SK-N-SH (cell line): ENCODE measurements around the gene CSNK2B. TPM values are rescaled to one million over a fixed set of nuclear protein-coding genes. Genes with fewer than 3 reads are reported as not detected.

Experiments
- CTCF ChIA-PET: fragments of 300-600, 350-600 bp; formaldehyde crosslinking; extraction: SDS; loops from one replicate; lab custom pipeline; 2021; lab: Yijun Ruan, JAX
- POLR2A ChIA-PET: fragments of 350-600 bp; sonication (Branson Sonifier 250); formaldehyde crosslinking; extraction: SDS; loops from one replicate; lab custom pipeline; 2020; ENCODE audit warnings: antibody characterized with exemption, inconsistent platforms; lab: Yijun Ruan, JAX
- DNase-seq: peaks from one replicate; pipeline ENCODE4 v3.0.0; 2012
- H2AFZ ChIP-seq: fragments of 200-600 bp; sonication (generic); 2 replicates; pipeline ENCODE4 v1.8.1; 2016; ENCODE audit warnings: antibody characterized with exemption, mild to moderate bottlenecking, low read depth
- H3F3A ChIP-seq: fragments of 200-600 bp; sonication (generic); replicated peaks from 2 replicates; pipeline ENCODE3; 2016; ENCODE audit warnings: antibody characterized with exemption, mild to moderate bottlenecking; ENCODE audit not compliant: insufficient read depth
- H3K27ac ChIP-seq, 2 experiments: fragments of 200-500 bp in 1 of 2; fragments of 200-600 bp in 1 of 2; sonication (Bioruptor generic) in 1 of 2; sonication (generic), shearing (Covaris generic) in 1 of 2; 2 replicates each; pipeline versions ENCODE4 v1.5.1 to v1.6.1; 2014 to 2016; ENCODE audit warnings: low read depth in 2 of 2, inconsistent platforms in 1 of 2, low read length in 1 of 2, mild to moderate bottlenecking in 1 of 2, mixed read lengths in 1 of 2
- H3K27me3 ChIP-seq: fragments of 200-600 bp; sonication (generic), shearing (Covaris generic); 2 replicates; pipeline ENCODE4 v1.6.1; 2016; ENCODE audit warnings: mixed run types; ENCODE audit not compliant: insufficient read depth
- H3K36me3 ChIP-seq, 2 experiments: fragments of 200-500 bp in 1 of 2; fragments of 200-600 bp in 1 of 2; sonication (Bioruptor generic) in 1 of 2; sonication (generic) in 1 of 2; replicated peaks in 1 of 2; 2 replicates each; pipeline versions ENCODE3 to v1.5.1; 2014 to 2016; ENCODE audit warnings: low read length in 1 of 2, mild to moderate bottlenecking in 1 of 2; ENCODE audit not compliant: insufficient read depth in 2 of 2, control insufficient read depth in 1 of 2
- H3K4me1 ChIP-seq, 2 experiments: fragments of 200-500 bp in 1 of 2; fragments of 200-600 bp in 1 of 2; sonication (Bioruptor generic) in 1 of 2; sonication (generic), shearing (Covaris generic) in 1 of 2; 2 replicates each; pipeline versions ENCODE4 v1.5.1 to v1.6.1; 2014 to 2016; ENCODE audit warnings: low read depth in 1 of 2, low read length in 1 of 2, mixed run types in 1 of 2; ENCODE audit not compliant: insufficient read depth in 2 of 2, control insufficient read depth in 1 of 2
- H3K4me2 ChIP-seq: fragments of 200-600 bp; sonication (generic), shearing (Covaris generic); 2 replicates; pipeline ENCODE4 v1.6.1; 2017; ENCODE audit warnings: mixed run types
- H3K4me3 ChIP-seq, 2 experiments: fragments of 200-500 bp in 1 of 2; fragments of 200-600 bp in 1 of 2; sonication (Bioruptor generic) in 1 of 2; sonication (generic), shearing (Covaris generic) in 1 of 2; 2 replicates each; pipeline versions ENCODE4 v1.5.1 to v1.8.1; 2014 to 2016; ENCODE audit warnings: low read depth in 2 of 2, inconsistent platforms in 1 of 2, low read length in 1 of 2, mild to moderate bottlenecking in 1 of 2, mixed read lengths in 1 of 2, moderate library complexity in 1 of 2
- H3K79me2 ChIP-seq: fragments of 200-600 bp; sonication (generic); 2 replicates; pipeline ENCODE4 v1.8.1; 2017; ENCODE audit warnings: mild to moderate bottlenecking; ENCODE audit not compliant: insufficient read depth
- H3K9ac ChIP-seq: fragments of 200-600 bp; sonication (generic); 2 replicates; pipeline ENCODE4 v1.6.1; 2017; ENCODE audit warnings: mixed run types
- H3K9me2 ChIP-seq: fragments of 200-600 bp; sonication (generic); 2 replicates; pipeline ENCODE4 v1.6.1; 2017; ENCODE audit warnings: mixed run types
- H3K9me3 ChIP-seq: fragments of 200-600 bp; sonication (generic); 2 replicates; pipeline ENCODE4 v1.6.1; 2017; ENCODE audit warnings: mixed run types, mild to moderate bottlenecking, moderate library complexity
- H4K20me1 ChIP-seq: fragments of 200-600 bp; sonication (generic); 2 replicates; pipeline ENCODE4 v1.6.1; 2017; ENCODE audit warnings: mild to moderate bottlenecking, mixed run types; ENCODE audit not compliant: insufficient read depth
- CHD2 ChIP-seq: fragments of 150-350 bp; IDR thresholded peaks from 2 replicates; pipeline ENCODE4 v1.6.1; 2018; ENCODE audit warnings: low read length; ENCODE audit not compliant: partially characterized antibody
- ELF1 ChIP-seq: IDR thresholded peaks from 2 replicates; pipeline ENCODE4 v1.4.0; 2012
- EP300 ChIP-seq, 2 experiments: IDR thresholded peaks; 2 replicates each; pipeline versions ENCODE4 v1.4.0 to v1.6.1; 2012; ENCODE audit warnings: borderline replicate concordance in 1 of 2, low read depth in 1 of 2, low read length in 1 of 2
- FOXJ3 ChIP-seq: sonication (generic); formaldehyde crosslinking; IDR thresholded peaks from 2 replicates; pipeline ENCODE4 v1.5.1; 2020; ENCODE audit warnings: mild to moderate bottlenecking, missing genetic modification reagents
- GATA2 ChIP-seq: sonication (generic); formaldehyde crosslinking; IDR thresholded peaks from 2 replicates; pipeline ENCODE4 v1.5.0; 2020; ENCODE audit warnings: mild to moderate bottlenecking, missing genetic modification reagents
- IRF3 ChIP-seq: fragments of 150-350 bp; IDR thresholded peaks from 2 replicates; pipeline ENCODE4 v1.6.1; 2016; ENCODE audit warnings: mild to moderate bottlenecking, low read depth, low read length
- MXI1 ChIP-seq: IDR thresholded peaks from 2 replicates; pipeline ENCODE4 v1.6.1; 2012; ENCODE audit warnings: mild to moderate bottlenecking, low read depth, low read length, improper control_type of control experiment
- NFIC ChIP-seq: IDR thresholded peaks from 2 replicates; pipeline ENCODE4 v1.4.0; 2012; ENCODE audit warnings: borderline replicate concordance
- PBX3 ChIP-seq: IDR thresholded peaks from 2 replicates; pipeline ENCODE4; 2012
- RAD21 ChIP-seq: IDR thresholded peaks from 2 replicates; pipeline ENCODE4 v1.6.1; 2012; ENCODE audit warnings: mild to moderate bottlenecking, low read length
- RCOR1 ChIP-seq: fragments of 150-350 bp; IDR thresholded peaks from 2 replicates; pipeline ENCODE4 v1.6.1; 2017; ENCODE audit warnings: antibody characterized with exemption, low read length
- SIN3A ChIP-seq: IDR thresholded peaks from 2 replicates; pipeline ENCODE4 v1.6.1; 2012; ENCODE audit warnings: low read depth, mild to moderate bottlenecking, low read length, moderate library complexity, borderline replicate concordance
- SMC3 ChIP-seq: IDR thresholded peaks from 2 replicates; pipeline ENCODE4 v1.6.1; 2012; ENCODE audit warnings: low read depth, low read length, improper control_type of control experiment
- USF1 ChIP-seq: IDR thresholded peaks from 2 replicates; pipeline ENCODE4 v1.4.0; 2012; ENCODE audit warnings: low read depth, borderline replicate concordance
- USF2 ChIP-seq: fragments of 150-350 bp; IDR thresholded peaks from 2 replicates; pipeline ENCODE4 v1.6.1; 2017; ENCODE audit warnings: antibody characterized with exemption, low read length, low read depth, borderline replicate concordance
- YY1 ChIP-seq: IDR thresholded peaks from 2 replicates; pipeline ENCODE4 v1.4.0; 2012; ENCODE audit warnings: low read depth, mild to moderate bottlenecking
- WGBS: methylation state at CpG from one replicate; pipeline ENCODE4 v1.1.6; 2017; ENCODE audit warnings: low lambda C conversion rate; 5-methylcytosine and 5-hydroxymethylcytosine counted together
- polyA plus RNA-seq, 3 experiments: library from polyadenylated mRNA; depleted of rRNA; stranded (reverse); fragments of >200 nt; gene quantifications; 2 replicates each; pipeline ENCODE4 v1.2.3, GENCODE V29; 2012
- TF ChIP-seq, protein P1 (sequence below): IDR thresholded peaks from 2 replicates; pipeline ENCODE4 v1.4.0; 2012; ENCODE audit warnings: low read depth, borderline replicate concordance
- TF ChIP-seq, protein P2 (sequence below): IDR thresholded peaks from 2 replicates; pipeline ENCODE4 v1.4.0; 2012; ENCODE audit warnings: low read depth
- TF ChIP-seq, protein P3 (sequence below): IDR thresholded peaks from 2 replicates; pipeline ENCODE4 v1.6.1; 2012; ENCODE audit warnings: mild to moderate bottlenecking, low read depth, low read length, moderate library complexity

Gene CSNK2B
- polyA plus RNA-seq, 1 of the 3 experiments (the other 2 are of a cell fraction) = 101 TPM

DNA sequence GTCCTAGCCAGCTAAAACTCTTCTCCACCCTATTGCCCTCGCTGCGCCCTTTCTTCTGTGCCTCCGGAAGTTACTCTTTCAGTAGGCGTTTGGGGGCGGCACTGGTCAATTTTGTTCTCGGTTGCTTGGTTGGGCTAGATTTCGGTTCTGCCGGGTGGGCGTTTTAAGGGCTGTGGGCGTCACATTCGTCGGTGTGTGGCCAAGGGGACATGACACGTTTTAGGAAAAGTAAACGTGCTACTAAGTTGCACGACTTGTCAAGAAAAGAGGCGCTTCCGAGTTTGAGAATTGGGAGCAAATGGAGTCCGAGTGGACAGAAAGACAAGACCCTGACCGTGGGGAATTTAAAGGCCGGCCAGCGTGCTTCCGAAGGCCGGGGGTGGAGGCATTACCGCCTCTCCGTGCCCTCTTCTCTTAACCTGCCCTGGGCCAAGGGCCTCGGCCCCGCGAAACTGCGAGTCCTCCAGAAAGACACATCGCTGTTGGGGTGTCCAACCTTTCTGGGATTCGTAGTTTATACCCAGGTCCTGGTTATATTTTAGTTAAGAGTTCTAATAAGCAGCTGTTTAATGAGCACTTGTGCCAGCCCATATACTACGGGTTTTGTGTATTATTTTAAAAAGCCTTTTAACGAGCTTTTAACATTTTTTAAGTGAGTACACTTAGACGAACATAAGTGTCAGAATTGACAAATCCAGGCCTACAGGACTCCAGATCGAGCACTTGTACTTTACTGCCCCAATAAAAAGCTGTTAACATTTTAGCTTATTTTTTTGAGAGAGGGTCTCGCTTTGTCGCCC is 12.8 kb upstream of the CSNK2B start:
- H3K4me1 ChIP-seq = peaks cover 7 to 11% of the 10 kb centered on the region in 2 experiments; a peak in 3 of 4 replicates
- H2AFZ ChIP-seq = peak overlapping the region; percentile 61; the same call in 1 of the 2 replicates
- peaks cover 81% of the 10 kb centered on the region for H3K79me2 ChIP-seq
- H3K9me2 ChIP-seq = no peaks in the 10 kb centered on the region
- H3F3A ChIP-seq = peaks cover 24% of the 10 kb centered on the region
- no peaks in the 10 kb centered on the region for H3K27me3 ChIP-seq
- CTCF ChIA-PET = interaction anchor here (0.8 to 2.5 kb wide), 9 partner anchors 8 to 142 kb away, joined by 3 to 10 read pairs (median 5); partner anchors contain the start of genes C6orf47, CSNK2B, GPANK1 and LY6G5C
- no peaks in the 10 kb centered on the region for H3K9me3 ChIP-seq
- H3K9ac ChIP-seq = peak overlapping the region; percentile 94
- peak overlapping the region; percentile 64 to 69 for H3K4me3 ChIP-seq
- 9% methylated on average over 36 of the region's 37 CpGs for WGBS
- no peaks in the 10 kb centered on the region for H4K20me1 ChIP-seq
- peak overlapping the region; percentile 96 to 99 for H3K27ac ChIP-seq
- H3K36me3 ChIP-seq = peaks cover 20 to 24% of the 10 kb centered on the region in 2 experiments
- POLR2A ChIA-PET = interaction anchor here (0.7 to 2.8 kb wide), 10 partner anchors 8 to 162 kb away, joined by 3 to 20 read pairs (median 6); partner anchors contain the start of genes C6orf47, CSNK2B, DDX39B and GPANK1
- DNase-seq = peak; percentile 87
- H3K4me2 ChIP-seq = peak overlapping the region; percentile 81
- peak; percentile 79 for TF ChIP-seq MXI1
- TF ChIP-seq NFIC = no peak
- TF ChIP-seq, protein P1, sequence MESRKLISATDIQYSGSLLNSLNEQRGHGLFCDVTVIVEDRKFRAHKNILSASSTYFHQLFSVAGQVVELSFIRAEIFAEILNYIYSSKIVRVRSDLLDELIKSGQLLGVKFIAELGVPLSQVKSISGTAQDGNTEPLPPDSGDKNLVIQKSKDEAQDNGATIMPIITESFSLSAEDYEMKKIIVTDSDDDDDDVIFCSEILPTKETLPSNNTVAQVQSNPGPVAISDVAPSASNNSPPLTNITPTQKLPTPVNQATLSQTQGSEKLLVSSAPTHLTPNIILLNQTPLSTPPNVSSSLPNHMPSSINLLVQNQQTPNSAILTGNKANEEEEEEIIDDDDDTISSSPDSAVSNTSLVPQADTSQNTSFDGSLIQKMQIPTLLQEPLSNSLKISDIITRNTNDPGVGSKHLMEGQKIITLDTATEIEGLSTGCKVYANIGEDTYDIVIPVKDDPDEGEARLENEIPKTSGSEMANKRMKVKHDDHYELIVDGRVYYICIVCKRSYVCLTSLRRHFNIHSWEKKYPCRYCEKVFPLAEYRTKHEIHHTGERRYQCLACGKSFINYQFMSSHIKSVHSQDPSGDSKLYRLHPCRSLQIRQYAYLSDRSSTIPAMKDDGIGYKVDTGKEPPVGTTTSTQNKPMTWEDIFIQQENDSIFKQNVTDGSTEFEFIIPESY = no peak
- TF ChIP-seq GATA2 (CRISPR knock-in tag) = no peak
- TF ChIP-seq, protein P2, sequence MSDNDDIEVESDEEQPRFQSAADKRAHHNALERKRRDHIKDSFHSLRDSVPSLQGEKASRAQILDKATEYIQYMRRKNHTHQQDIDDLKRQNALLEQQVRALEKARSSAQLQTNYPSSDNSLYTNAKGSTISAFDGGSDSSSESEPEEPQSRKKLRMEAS = no peak; the same call in 1 of the 2 replicates
- no peak for TF ChIP-seq ELF1
- TF ChIP-seq, protein P3, sequence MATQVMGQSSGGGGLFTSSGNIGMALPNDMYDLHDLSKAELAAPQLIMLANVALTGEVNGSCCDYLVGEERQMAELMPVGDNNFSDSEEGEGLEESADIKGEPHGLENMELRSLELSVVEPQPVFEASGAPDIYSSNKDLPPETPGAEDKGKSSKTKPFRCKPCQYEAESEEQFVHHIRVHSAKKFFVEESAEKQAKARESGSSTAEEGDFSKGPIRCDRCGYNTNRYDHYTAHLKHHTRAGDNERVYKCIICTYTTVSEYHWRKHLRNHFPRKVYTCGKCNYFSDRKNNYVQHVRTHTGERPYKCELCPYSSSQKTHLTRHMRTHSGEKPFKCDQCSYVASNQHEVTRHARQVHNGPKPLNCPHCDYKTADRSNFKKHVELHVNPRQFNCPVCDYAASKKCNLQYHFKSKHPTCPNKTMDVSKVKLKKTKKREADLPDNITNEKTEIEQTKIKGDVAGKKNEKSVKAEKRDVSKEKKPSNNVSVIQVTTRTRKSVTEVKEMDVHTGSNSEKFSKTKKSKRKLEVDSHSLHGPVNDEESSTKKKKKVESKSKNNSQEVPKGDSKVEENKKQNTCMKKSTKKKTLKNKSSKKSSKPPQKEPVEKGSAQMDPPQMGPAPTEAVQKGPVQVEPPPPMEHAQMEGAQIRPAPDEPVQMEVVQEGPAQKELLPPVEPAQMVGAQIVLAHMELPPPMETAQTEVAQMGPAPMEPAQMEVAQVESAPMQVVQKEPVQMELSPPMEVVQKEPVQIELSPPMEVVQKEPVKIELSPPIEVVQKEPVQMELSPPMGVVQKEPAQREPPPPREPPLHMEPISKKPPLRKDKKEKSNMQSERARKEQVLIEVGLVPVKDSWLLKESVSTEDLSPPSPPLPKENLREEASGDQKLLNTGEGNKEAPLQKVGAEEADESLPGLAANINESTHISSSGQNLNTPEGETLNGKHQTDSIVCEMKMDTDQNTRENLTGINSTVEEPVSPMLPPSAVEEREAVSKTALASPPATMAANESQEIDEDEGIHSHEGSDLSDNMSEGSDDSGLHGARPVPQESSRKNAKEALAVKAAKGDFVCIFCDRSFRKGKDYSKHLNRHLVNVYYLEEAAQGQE = peak; percentile 28; the same call in 1 of the 2 replicates
- TF ChIP-seq FOXJ3 (CRISPR knock-in tag) = no peak
- no peak for TF ChIP-seq CHD2
- no peak for TF ChIP-seq SMC3
- TF ChIP-seq USF2 = no peak
- no peak for TF ChIP-seq PBX3
- 0 out of 2 replicates have a peak, but pooled peaks have one; percentile 60 for TF ChIP-seq SIN3A
- no peak for TF ChIP-seq USF1
- peak; percentile 5; the same call in 1 of the 2 replicates for TF ChIP-seq RAD21
- 0 out of 2 replicates have a peak, but pooled peaks have one; percentile 4 for TF ChIP-seq RCOR1
- no peak for TF ChIP-seq YY1
- no peak for TF ChIP-seq IRF3
- no peak for TF ChIP-seq EP300 (IDR thresholded peaks at IDR 0.05; ENCODE audit: borderline replicate concordance in 1 of 2, low read depth in 1 of 2, low read length in 1 of 2)
